ENCODE data around the gene SBNO1.

SBNO1 gene

DNA sequence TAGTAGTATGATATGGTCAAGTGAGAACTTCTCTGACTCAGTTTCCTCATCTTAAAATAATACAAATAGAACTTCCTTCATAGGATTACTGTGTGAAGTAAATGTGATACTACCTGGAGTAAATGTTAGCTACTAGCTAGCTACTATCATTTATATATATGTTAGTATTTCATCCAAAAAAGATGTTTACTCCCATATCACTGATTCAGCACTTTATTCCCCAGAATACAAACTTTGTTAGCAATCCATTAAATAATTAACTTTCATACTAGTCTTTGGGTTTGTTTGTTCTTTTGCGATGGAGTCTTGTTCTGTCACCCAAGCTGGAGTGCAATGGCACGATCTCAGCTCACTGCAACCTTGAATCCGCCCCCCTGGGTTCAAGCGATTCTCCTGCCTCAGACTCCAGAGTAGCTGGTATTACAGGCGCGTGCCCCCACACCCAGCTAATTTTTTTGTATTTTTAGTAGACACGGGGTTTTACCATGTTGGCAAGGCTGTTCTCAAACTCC, 8.4 kb downstream of the SBNO1 start:
- Histone ChIP-seq H3K4me3 (ENCODE audit: low read length) (no peak overlapping the region), H3K36me3 (replicated peaks; ENCODE audit: insufficient read depth, low read length) (no peaks in the 10 kb centered on the region), H3K27me3 (replicated peaks; ENCODE audit: insufficient read depth, low read length) (no peaks in the 10 kb centered on the region), H4K20me1 (ENCODE audit: insufficient read depth, low read length) (no peaks in the 10 kb centered on the region), H2AFZ (ENCODE audit: low read length) (no peak overlapping the region), H3K9ac (ENCODE audit: low read length) (no peak overlapping the region), H3K27ac (ENCODE audit: low read length) (no peak overlapping the region), H3K9me3 (replicated peaks; ENCODE audit: insufficient read depth, low read length) (no peaks in the 10 kb centered on the region), H3K9me2 (replicated peaks; ENCODE audit: insufficient read depth, low read length) (no peaks in the 10 kb centered on the region), H3K4me2 (ENCODE audit: low read depth, low read length) (no peak overlapping the region), H3K79me2 (ENCODE audit: low read length) (peaks cover 94% of the 10 kb centered on the region), H3K4me1 (ENCODE audit: low read length) (no peaks in the 10 kb centered on the region), H3F3A (ENCODE audit: insufficient read depth, low read length) (no peaks in the 10 kb centered on the region)
- no peak for DNase-seq
- no peak for TF ChIP-seq EZH2 (optimal IDR thresholded peaks at IDR 0.05; ENCODE audit: low read depth, low read length)
- TF ChIP-seq, protein P1, sequence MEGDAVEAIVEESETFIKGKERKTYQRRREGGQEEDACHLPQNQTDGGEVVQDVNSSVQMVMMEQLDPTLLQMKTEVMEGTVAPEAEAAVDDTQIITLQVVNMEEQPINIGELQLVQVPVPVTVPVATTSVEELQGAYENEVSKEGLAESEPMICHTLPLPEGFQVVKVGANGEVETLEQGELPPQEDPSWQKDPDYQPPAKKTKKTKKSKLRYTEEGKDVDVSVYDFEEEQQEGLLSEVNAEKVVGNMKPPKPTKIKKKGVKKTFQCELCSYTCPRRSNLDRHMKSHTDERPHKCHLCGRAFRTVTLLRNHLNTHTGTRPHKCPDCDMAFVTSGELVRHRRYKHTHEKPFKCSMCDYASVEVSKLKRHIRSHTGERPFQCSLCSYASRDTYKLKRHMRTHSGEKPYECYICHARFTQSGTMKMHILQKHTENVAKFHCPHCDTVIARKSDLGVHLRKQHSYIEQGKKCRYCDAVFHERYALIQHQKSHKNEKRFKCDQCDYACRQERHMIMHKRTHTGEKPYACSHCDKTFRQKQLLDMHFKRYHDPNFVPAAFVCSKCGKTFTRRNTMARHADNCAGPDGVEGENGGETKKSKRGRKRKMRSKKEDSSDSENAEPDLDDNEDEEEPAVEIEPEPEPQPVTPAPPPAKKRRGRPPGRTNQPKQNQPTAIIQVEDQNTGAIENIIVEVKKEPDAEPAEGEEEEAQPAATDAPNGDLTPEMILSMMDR (IDR thresholded peaks at IDR 0.05; ENCODE audit: low read length): no peak

DNA sequence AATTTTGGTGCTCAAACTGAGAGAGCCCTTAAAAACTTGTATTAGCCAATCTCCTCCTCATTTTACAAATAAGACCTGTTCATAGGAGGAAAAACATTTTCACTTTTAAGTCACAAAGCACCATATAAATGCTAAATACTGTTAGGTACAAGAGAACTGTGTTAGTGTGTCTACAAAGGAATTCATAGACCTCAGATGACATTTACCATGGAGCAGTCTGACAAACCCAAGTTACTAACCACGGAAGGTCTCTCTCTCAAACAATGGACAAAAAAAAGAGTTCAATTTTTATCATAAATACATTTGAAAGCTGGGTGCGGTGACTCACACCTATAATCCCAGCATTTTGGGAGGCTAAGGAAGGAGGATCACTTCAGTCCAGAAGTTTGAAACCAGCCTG, 10.0 kb downstream of the SBNO1 start:
- Histone ChIP-seq H3K4me2 (ENCODE audit: low read depth, low read length) (no peak overlapping the region), H3K4me1 (ENCODE audit: low read length) (no peaks in the 10 kb centered on the region), H3K9me3 (replicated peaks; ENCODE audit: insufficient read depth, low read length) (no peaks in the 10 kb centered on the region), H3K9ac (ENCODE audit: low read length) (no peak overlapping the region), H3K36me3 (replicated peaks; ENCODE audit: insufficient read depth, low read length) (no peaks in the 10 kb centered on the region), H2AFZ (ENCODE audit: low read length) (no peak overlapping the region), H3F3A (ENCODE audit: insufficient read depth, low read length) (no peaks in the 10 kb centered on the region), H3K79me2 (ENCODE audit: low read length) (peaks cover 93% of the 10 kb centered on the region), H3K27me3 (replicated peaks; ENCODE audit: insufficient read depth, low read length) (no peaks in the 10 kb centered on the region), H3K4me3 (ENCODE audit: low read length) (no peak overlapping the region), H3K9me2 (replicated peaks; ENCODE audit: insufficient read depth, low read length) (no peaks in the 10 kb centered on the region), H4K20me1 (ENCODE audit: insufficient read depth, low read length) (no peaks in the 10 kb centered on the region), H3K27ac (ENCODE audit: low read length) (no peak overlapping the region)
- TF ChIP-seq EZH2 (optimal IDR thresholded peaks at IDR 0.05; ENCODE audit: low read depth, low read length) (no peak), EZH2phosphoT487 (IDR thresholded peaks at IDR 0.05; ENCODE audit: low read length) (no peak)
- TF ChIP-seq, protein P1 (IDR thresholded peaks at IDR 0.05; ENCODE audit: low read length): no peak
- no peak for DNase-seq

DNA sequence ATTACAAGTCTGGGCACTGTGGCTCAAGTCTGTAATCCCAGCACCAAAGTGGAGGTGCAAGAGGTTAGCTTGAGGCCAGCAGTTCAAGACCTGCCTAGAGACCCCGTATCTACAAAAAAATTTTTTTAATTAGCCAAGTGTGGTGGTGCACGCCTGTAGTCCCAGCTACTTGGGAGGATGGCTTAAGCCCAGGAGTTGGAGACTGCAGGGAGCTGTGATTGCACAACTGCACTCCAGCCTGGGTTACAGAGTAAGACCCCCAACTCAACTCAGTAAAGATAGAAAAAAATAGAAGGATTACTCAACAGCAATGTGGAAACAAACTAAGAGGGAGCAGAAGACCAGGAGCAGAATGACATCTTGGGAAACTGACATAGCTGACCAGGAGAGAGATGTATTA, 13.3 kb downstream of the SBNO1 start:
- Histone ChIP-seq H3K4me2 (ENCODE audit: low read depth, low read length) (no peak overlapping the region), H3K4me1 (ENCODE audit: low read length) (no peaks in the 10 kb centered on the region), H4K20me1 (ENCODE audit: insufficient read depth, low read length) (no peaks in the 10 kb centered on the region), H3K27me3 (replicated peaks; ENCODE audit: insufficient read depth, low read length) (no peaks in the 10 kb centered on the region), H3K9me3 (replicated peaks; ENCODE audit: insufficient read depth, low read length) (no peaks in the 10 kb centered on the region), H3K79me2 (ENCODE audit: low read length) (peaks cover 68% of the 10 kb centered on the region), H3K9ac (ENCODE audit: low read length) (no peak overlapping the region), H3K36me3 (replicated peaks; ENCODE audit: insufficient read depth, low read length) (no peaks in the 10 kb centered on the region), H3K27ac (ENCODE audit: low read length) (no peak overlapping the region), H3K4me3 (ENCODE audit: low read length) (no peak overlapping the region), H2AFZ (ENCODE audit: low read length) (no peak overlapping the region), H3F3A (ENCODE audit: insufficient read depth, low read length) (no peaks in the 10 kb centered on the region), H3K9me2 (replicated peaks; ENCODE audit: insufficient read depth, low read length) (no peaks in the 10 kb centered on the region)
- no peak for DNase-seq
- TF ChIP-seq, protein P1 (IDR thresholded peaks at IDR 0.05; ENCODE audit: low read length): no peak
- TF ChIP-seq EZH2 (optimal IDR thresholded peaks at IDR 0.05; ENCODE audit: low read depth, low read length): no peak
